Measurements from ENCODE around the gene SMIM7. TPM values are rescaled to one million over a fixed set of nuclear protein-coding genes. Genes with fewer than 3 reads are reported as not detected.
A peak's percentile ranks its signal among the peaks of the same experiment; 100 is the strongest.

Gene SMIM7
- total RNA-seq, 2 experiments from 2014 or later, result 44.3 to 47.4 TPM

DNA sequence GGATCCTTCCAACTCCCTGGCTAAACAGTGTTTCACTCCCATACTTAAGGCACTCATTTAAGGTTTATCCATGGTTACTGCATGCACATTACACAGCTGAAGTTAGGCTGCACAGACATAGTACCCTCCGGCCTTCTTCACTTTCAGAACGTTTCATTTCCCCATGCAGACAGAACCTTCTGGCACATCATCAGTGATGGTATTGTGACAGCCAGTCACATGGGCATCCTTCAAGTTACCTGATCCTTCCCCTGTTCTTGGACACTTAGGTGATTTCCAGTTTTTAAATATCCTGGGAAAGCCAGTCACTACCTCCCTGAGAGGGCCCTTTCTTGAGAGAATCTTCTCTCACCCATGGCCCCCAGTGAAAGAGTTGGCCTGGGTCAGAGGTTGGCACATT lies 9.1 kb downstream of the SMIM7 start:
- Mint-ChIP-seq H3K27ac (no peak overlapping the region), H3K4me3 (no peak overlapping the region), H3K36me3 (ENCODE audit: low read depth) (peaks cover 93% of the 10 kb centered on the region), H3K4me1 (ENCODE audit: low read depth) (peaks cover 25% of the 10 kb centered on the region), H3K27me3 (no peaks in the 10 kb centered on the region), H3K9me3 (no peaks in the 10 kb centered on the region)
- CTCF ChIA-PET, result no interaction called here
- Histone ChIP-seq H3K4me1 (ENCODE audit: insufficient read depth, low read length) (peaks cover 3% of the 10 kb centered on the region), H3K27ac (ENCODE audit: low read depth in 1 of 2, low read length in 2 of 2) (no peak overlapping the region), H3K27me3 (ENCODE audit: control insufficient read depth in 1 of 2, insufficient read depth in 2 of 2, low read length in 2 of 2) (no peaks in the 10 kb centered on the region), H3K36me3 (ENCODE audit: insufficient read depth, low read length) (peaks cover 67% of the 10 kb centered on the region), H3K4me3 (ENCODE audit: low read length) (no peak overlapping the region), H3K9me3 (ENCODE audit: control insufficient read depth in 1 of 2, insufficient read depth in 1 of 2, low read length in 2 of 2) (no peaks in the 10 kb centered on the region)
- no peak for ATAC-seq (ENCODE audit: poor library complexity)
- POLR2A ChIA-PET, result interaction anchor here (0.6 to 1.6 kb wide), 3 partner anchors 9 to 41 kb away, joined by 3 to 4 read pairs (median 3); partner anchors contain the start of gene SMIM7
- no peak for TF ChIP-seq CTCF (IDR thresholded peaks at IDR 0.05)
- intact Hi-C loops (cut with DNase I, micrococcal nuclease), result no loop called here
- DNase-seq, result no peak

- CTCF ChIA-PET, result interaction anchor here (0.6 kb wide), 1 partner anchor 29 kb away, joined by 3 read pairs; no protein-coding TSS in a partner anchor
- no peaks in the 10 kb centered on the region for H3K9me3 ChIP-seq (ENCODE audit: control insufficient read depth in 1 of 2, insufficient read depth in 1 of 2, low read length in 2 of 2)
- peaks cover 94% of the 10 kb centered on the region for H3K36me3 Mint-ChIP-seq (ENCODE audit: low read depth)
- no peaks in the 10 kb centered on the region for H3K27me3 ChIP-seq (ENCODE audit: control insufficient read depth in 1 of 2, insufficient read depth in 2 of 2, low read length in 2 of 2)
- H3K4me3 Mint-ChIP-seq, result no peak overlapping the region
- peaks cover 3% of the 10 kb centered on the region for H3K4me1 ChIP-seq (ENCODE audit: insufficient read depth, low read length)
- peak overlapping the region; percentile 21 for H3K27ac Mint-ChIP-seq
- peaks cover 22% of the 10 kb centered on the region for H3K4me1 Mint-ChIP-seq (ENCODE audit: low read depth)
- no peak for TF ChIP-seq CTCF (IDR thresholded peaks at IDR 0.05)
- ATAC-seq (ENCODE audit: poor library complexity), result no peak
- peaks cover 69% of the 10 kb centered on the region for H3K36me3 ChIP-seq (ENCODE audit: insufficient read depth, low read length)
- no peaks in the 10 kb centered on the region for H3K9me3 Mint-ChIP-seq
- no peak overlapping the region for H3K4me3 ChIP-seq (ENCODE audit: low read length)
- H3K27me3 Mint-ChIP-seq, result no peaks in the 10 kb centered on the region
- no peak overlapping the region for H3K27ac ChIP-seq (ENCODE audit: low read depth in 1 of 2, low read length in 2 of 2)
- intact Hi-C loops (cut with DNase I, micrococcal nuclease), result no loop called here
- DNase-seq, result no peak
- POLR2A ChIA-PET, result interaction anchor here (0.8 to 1.5 kb wide), 3 partner anchors 10 to 154 kb away, joined by 3 to 4 read pairs (median 3); partner anchors contain the start of genes C19orf44, CALR3 and SMIM7
Observed at GRCh38 chr19:16649734-16650133, 10.2 kb downstream of the SMIM7 start.

- no peak overlapping the region for H3K27ac Mint-ChIP-seq
- CTCF ChIA-PET, result no interaction called here
Observed at GRCh38 chr19:16645140-16645539, 14.8 kb downstream of the SMIM7 start.

More at GRCh38 chr19:16645140-16645539, 14.8 kb downstream of the SMIM7 start:
- peaks cover 68% of the 10 kb centered on the region for H3K36me3 ChIP-seq (ENCODE audit: insufficient read depth, low read length)
- no peaks in the 10 kb centered on the region for H3K9me3 ChIP-seq (ENCODE audit: control insufficient read depth in 1 of 2, insufficient read depth in 1 of 2, low read length in 2 of 2)
- DNase-seq, result no peak
- Mint-ChIP-seq H3K9me3 (no peaks in the 10 kb centered on the region), H3K36me3 (ENCODE audit: low read depth) (peaks cover 96% of the 10 kb centered on the region), H3K27me3 (no peaks in the 10 kb centered on the region), H3K4me3 (no peak overlapping the region), H3K4me1 (ENCODE audit: low read depth) (peaks cover 16% of the 10 kb centered on the region)
- peaks cover 3% of the 10 kb centered on the region for H3K4me1 ChIP-seq (ENCODE audit: insufficient read depth, low read length)
- H3K4me3 ChIP-seq (ENCODE audit: low read length), result no peak overlapping the region
- TF ChIP-seq CTCF (IDR thresholded peaks at IDR 0.05), result no peak
- H3K27ac ChIP-seq (ENCODE audit: low read depth in 1 of 2, low read length in 2 of 2), result no peak overlapping the region
- POLR2A ChIA-PET, result interaction anchor here (1.1 kb wide), 1 partner anchor 15 kb away, joined by 3 read pairs; no protein-coding TSS in a partner anchor
- intact Hi-C loops (cut with DNase I, micrococcal nuclease), result no loop called here
- no peak for ATAC-seq (ENCODE audit: poor library complexity)
- H3K27me3 ChIP-seq (ENCODE audit: control insufficient read depth in 1 of 2, insufficient read depth in 2 of 2, low read length in 2 of 2), result no peaks in the 10 kb centered on the region
